Measurements from ENCODE around the gene ZGPAT. TPM values are rescaled to one million over a fixed set of nuclear protein-coding genes. Genes with fewer than 3 reads are reported as not detected.

ZGPAT gene
- total RNA-seq, 4 donors from 2014 or later, result 13.4 to 20.8 (median 15.5) TPM

GRCh38 chr20:63731410-63731809 is 23.6 kb downstream of the ZGPAT start:
- in situ Hi-C loops (cut with MboI; ENCODE audit: low sequenced_read_pairs in 4 of 4), result no loop called here
- TF ChIP-seq POLR2A (IDR thresholded peaks at IDR 0.05) (no peak), CTCF (IDR thresholded peaks at IDR 0.05 in 4 of 5, conservative IDR thresholded peaks at IDR 0.05 in 1 of 5) (no peak)
- intact Hi-C loops (cut with DNase I; ENCODE audit: low total_unique reads), result no loop called here

GRCh38 chr20:63732118-63733095 is 24.6 kb downstream of the ZGPAT start:
- DNase-seq (no peak), ATAC-seq (no peak)
- no peaks in the 10 kb centered on the region for H3K9me3 ChIP-seq
- no peak overlapping the region for H3K27ac ChIP-seq
- in situ Hi-C loops (cut with MboI; ENCODE audit: low sequenced_read_pairs in 4 of 4) (no loop called here), intact Hi-C loops (cut with DNase I; ENCODE audit: low total_unique reads) (no loop called here)
- no peaks in the 10 kb centered on the region for H3K27me3 ChIP-seq
- no peak overlapping the region for H3K4me3 ChIP-seq
- H3K36me3 ChIP-seq, result peaks cover 0 to 35% of the 10 kb centered on the region in 2 donors
- TF ChIP-seq POLR2A (IDR thresholded peaks at IDR 0.05) (no peak), CTCF (IDR thresholded peaks at IDR 0.05 in 4 of 5, conservative IDR thresholded peaks at IDR 0.05 in 1 of 5) (no peak)
- no peaks in the 10 kb centered on the region for H3K4me1 ChIP-seq

More at GRCh38 chr20:63731410-63731809, 23.6 kb downstream of the ZGPAT start:
- H3K4me3 ChIP-seq, result no peak overlapping the region
- no peaks in the 10 kb centered on the region for H3K27me3 ChIP-seq
- DNase-seq (no peak), ATAC-seq (no peak)
- H3K27ac ChIP-seq, result no peak overlapping the region
- peaks cover 0 to 35% of the 10 kb centered on the region in 2 donors for H3K36me3 ChIP-seq
- no peaks in the 10 kb centered on the region for H3K4me1 ChIP-seq
- no peaks in the 10 kb centered on the region for H3K9me3 ChIP-seq

- DNase-seq (no peak), ATAC-seq (no peak)
- intact Hi-C loops (cut with DNase I; ENCODE audit: low total_unique reads) (no loop called here), in situ Hi-C loops (cut with MboI; ENCODE audit: low sequenced_read_pairs in 4 of 4) (no loop called here)
- Histone ChIP-seq H3K27me3 (no peaks in the 10 kb centered on the region), H3K4me3 (no peak overlapping the region), H3K27ac (no peak overlapping the region), H3K4me1 (peaks cover under 1 to 4% of the 10 kb centered on the region in 2 donors), H3K9me3 (no peaks in the 10 kb centered on the region), H3K36me3 (peaks cover 0 to 35% of the 10 kb centered on the region in 2 donors)
- TF ChIP-seq CTCF (IDR thresholded peaks at IDR 0.05 in 4 of 5, conservative IDR thresholded peaks at IDR 0.05 in 1 of 5), result no peak
- no peak for TF ChIP-seq POLR2A (IDR thresholded peaks at IDR 0.05)
Measured at GRCh38 chr20:63733117-63733516, 25.3 kb downstream of the ZGPAT start.

DNA sequence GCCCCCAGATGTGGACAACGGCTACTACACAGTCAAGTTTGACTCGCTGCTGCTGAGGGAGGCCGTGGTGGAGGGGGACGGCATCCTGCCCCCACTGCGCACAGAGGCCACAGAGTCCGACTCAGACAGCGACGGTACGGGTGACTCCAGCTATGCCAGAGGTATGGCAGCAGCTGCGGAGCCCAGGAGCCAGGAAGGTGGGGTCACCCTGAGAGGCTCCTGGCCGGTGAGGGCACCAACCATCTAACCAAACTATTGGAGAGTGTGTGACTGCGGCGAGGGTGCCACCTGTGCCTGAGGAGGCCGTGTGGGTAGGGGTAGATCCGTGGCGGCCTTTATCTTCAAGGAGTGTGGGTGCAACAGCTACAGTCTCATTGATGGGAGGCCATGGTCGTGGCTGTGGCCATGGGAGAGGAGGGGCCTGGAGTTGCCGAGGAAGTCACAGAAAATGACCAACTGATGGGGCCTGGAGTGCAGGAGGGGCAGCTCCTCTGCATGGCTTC is 25.8 kb downstream of the ZGPAT start:
- DNase-seq (no peak), ATAC-seq (no peak)
- intact Hi-C loops (cut with DNase I; ENCODE audit: low total_unique reads) (no loop called here), in situ Hi-C loops (cut with MboI; ENCODE audit: low sequenced_read_pairs in 4 of 4) (no loop called here)
- Histone ChIP-seq H3K27ac (no peak overlapping the region), H3K4me1 (peaks cover 6 to 9% of the 10 kb centered on the region in 2 donors), H3K4me3 (no peak overlapping the region), H3K36me3 (peaks cover 0 to 35% of the 10 kb centered on the region in 2 donors), H3K9me3 (no peaks in the 10 kb centered on the region), H3K27me3 (no peaks in the 10 kb centered on the region)
- TF ChIP-seq POLR2A (IDR thresholded peaks at IDR 0.05), result no peak
- TF ChIP-seq CTCF (IDR thresholded peaks at IDR 0.05 in 4 of 5, conservative IDR thresholded peaks at IDR 0.05 in 1 of 5), result no peak
